HG02798 (cell line): Measurements from ENCODE around the gene C3orf70.

ENCODE experiments used
- ATAC-seq: cut with Tn5 transposase; IDR thresholded peaks from one replicate; pipeline ENCODE4 v1.9.1; 2021; ENCODE audit warnings: mild to moderate bottlenecking; ENCODE audit not compliant: unreplicated experiment, poor library complexity

The C3orf70 gene

DNA sequence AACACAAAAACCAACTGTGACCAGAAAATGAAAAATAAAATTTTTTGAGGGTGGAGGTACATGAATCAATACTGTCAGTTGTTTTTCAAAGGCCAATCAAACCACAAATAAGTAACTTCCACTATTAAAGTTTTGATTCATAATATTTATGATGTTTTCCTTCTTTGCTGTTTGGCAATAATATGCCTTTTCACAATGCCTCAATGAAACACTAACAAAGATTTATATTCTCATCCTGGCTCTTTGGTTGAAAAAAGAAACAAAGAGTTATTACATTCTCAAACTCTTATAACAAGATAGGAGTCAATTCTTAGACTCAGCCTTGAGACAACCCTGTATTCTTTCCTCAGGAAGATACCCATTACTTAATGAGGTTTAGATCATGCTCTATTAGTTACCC is 63.1 kb downstream of the C3orf70 start:
- ATAC-seq = no peak

- no peak for ATAC-seq
Measured at GRCh38 chr3:185089343-185089742, 63.5 kb downstream of the C3orf70 start.

DNA sequence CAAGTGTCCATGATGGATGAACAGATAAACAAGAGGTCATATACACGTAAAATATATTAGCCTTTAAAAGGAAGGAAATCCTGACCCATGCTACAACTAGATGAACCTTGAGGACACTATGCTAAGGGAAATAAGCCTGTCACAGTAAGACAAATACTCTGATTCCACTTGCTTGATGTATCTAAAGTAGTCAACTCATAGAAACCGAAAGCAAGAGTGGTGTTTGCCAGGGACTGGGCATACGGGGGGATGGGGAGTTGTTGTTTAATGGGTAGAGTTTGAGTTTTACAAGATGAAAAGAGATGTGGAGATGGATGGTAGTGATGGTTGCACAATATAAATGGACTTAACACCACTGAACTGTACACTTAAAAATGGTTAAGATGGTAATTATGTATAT is 65.4 kb downstream of the C3orf70 start:
- ATAC-seq = no peak

GRCh38 chr3:185084901-185085300 is 68.0 kb downstream of the C3orf70 start:
- ATAC-seq = no peak

GRCh38 chr3:185084402-185084801 is 68.5 kb downstream of the C3orf70 start:
- ATAC-seq = no peak

DNA sequence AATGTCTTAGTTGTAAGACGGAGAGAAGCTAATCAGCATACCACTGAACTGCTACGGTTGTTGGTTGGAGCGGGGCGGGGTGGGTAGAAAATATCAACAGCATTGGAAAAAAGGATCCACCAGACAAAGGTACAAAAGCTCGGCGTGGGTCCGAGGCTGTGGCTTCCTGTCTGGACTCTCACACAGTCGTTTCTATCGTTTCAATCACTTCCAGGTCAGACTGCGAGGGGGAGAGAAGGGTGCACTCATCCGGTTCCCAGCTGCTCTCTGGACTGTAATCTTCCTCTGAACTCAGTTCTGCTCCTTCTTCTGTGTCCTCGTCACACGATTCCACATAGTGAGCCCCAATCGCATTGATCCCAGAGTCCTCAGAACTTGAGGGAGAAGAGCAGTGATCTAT is 70.0 kb downstream of the C3orf70 start:
- no peak for ATAC-seq

DNA sequence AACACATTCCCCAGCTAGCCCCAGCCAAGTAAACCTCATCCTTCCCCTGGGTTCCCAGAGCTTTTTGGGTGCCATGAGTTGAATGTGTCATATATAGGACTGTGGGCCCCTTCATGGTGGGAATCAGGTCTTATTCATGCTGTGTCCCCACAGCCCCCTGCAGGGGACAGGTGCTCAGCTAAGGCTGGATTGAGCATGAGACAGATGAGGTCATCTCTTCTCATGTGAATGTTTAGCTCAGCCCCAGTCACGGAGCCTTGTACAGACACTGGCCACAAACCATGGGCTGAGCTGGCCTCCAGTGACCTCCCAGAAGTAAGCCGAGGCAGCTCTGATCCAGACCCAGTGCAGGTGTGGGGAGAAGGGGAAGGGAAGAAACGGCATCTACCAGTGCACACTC is 70.7 kb downstream of the C3orf70 start:
- no peak for ATAC-seq

DNA sequence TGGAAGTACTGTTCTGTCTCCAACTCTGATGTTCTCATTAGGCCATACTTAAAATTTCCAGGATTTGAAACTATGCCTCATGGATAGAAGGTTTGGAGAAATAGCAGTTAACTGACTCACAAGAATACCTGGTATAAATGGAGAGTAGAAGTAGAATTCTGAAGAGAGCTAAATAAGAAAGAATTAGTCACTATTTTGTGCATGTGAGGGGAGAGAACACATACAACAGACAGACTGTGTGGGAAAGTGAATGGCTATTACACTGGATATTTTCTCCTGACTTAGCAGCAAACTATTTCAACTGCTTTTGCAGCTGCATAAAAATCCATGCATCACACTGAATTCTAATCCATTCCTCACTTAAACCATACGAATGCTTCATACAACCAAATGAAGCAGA is 71.3 kb downstream of the C3orf70 start:
- ATAC-seq = no peak

DNA sequence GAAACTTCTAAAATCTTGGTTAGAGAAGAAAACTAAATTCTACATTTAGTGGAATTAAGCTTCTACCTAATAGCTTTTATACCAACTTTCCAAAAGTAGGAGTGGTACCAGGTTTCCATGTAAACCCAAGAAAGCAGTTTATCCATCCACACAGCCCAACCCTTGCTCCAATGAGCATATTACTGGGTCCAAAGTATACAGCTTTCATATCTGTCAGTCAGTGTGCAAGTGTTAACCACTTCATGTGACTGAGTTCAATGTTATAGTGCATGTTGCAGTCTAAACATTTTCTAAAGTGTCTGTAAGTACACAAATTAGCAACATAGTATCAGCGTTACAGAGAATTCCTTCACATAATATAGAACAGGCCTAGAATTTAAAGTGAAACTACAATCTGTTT is 73.2 kb downstream of the C3orf70 start:
- no peak for ATAC-seq

DNA sequence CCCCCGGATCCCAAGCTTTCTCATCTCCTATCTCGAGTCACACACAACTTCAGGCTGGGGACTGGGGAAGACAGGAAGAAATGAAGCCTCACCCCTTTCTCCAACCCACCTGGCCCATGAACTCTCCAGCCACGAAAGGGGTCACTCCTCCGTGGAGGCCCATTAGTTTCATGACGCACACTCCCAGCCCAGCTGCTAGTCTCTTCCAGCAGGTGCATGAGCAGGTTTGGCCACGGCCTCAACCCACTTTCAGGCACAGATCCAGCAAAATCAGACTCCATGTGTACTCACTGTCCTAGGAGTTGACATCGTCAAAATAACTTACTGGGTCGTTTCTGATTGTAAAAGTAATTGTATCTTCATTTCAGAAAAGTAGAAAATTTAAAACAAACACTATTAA is 76.6 kb downstream of the C3orf70 start:
- no peak for ATAC-seq

- no peak for ATAC-seq
Measured at GRCh38 chr3:185075547-185075946, 77.3 kb downstream of the C3orf70 start.

DNA sequence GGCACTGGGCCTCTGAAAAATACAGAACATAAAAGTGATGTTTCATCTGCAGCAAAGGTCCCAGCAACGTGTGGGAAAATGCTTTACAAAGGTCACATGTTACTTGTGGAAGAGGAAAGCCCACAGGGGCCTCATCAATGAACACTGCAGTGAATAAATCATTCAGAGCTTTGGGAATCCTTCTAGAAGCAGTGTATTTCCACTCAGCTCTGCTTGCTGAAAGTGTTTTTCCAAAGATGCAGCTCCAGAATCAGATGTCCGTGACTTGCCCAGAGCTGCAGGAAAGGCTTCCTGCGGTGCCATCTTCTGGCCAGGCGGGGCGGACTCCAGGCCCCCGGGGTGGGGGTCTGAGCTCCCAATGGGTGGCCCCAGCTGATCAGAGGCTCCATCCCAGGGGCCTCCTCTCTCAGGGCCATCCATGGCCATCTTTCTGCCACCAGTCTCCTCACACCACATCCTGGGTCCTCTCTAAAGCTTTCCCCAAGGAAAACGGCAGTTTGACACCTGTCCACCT is 81.5 kb downstream of the C3orf70 start:
- no peak for ATAC-seq

DNA sequence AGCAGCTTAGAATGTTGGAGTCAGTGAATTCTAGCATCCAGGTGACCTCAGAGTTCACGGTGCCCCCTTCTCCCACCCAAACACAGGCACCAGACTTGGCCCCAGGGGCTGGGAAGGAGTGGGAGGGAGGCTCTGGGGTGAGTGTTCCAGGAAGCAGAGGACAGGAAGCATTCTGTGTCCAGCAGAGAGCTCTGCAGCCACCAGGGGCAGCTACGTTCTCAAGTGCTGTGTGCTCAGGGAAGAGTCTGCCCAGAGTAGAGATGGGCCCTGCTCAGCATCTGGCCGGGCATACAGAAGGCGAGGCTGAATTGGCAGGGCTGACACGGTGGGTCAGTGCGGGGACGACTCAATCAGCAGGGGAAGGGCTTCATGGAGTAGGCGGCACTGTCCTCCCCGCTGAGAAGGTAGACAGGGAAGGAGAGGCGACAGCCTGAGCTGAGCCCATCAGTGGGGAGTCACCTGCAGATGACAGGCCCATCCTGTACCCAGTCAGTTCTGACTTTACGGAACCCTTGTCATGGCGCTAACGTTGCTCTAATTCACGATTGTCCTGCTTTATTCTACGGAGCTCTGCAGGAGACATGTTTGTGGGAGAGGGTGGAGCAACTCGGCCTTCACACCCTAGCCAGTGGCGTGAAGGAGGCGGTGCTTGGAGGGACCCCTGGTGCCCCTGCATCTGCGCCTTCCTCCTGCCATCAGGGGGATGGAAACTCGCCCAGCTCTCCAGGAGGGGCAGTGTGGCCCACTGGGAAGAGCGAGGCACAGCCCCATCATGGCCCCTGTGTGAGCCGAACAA is 82.2 kb downstream of the C3orf70 start:
- ATAC-seq = no peak

DNA sequence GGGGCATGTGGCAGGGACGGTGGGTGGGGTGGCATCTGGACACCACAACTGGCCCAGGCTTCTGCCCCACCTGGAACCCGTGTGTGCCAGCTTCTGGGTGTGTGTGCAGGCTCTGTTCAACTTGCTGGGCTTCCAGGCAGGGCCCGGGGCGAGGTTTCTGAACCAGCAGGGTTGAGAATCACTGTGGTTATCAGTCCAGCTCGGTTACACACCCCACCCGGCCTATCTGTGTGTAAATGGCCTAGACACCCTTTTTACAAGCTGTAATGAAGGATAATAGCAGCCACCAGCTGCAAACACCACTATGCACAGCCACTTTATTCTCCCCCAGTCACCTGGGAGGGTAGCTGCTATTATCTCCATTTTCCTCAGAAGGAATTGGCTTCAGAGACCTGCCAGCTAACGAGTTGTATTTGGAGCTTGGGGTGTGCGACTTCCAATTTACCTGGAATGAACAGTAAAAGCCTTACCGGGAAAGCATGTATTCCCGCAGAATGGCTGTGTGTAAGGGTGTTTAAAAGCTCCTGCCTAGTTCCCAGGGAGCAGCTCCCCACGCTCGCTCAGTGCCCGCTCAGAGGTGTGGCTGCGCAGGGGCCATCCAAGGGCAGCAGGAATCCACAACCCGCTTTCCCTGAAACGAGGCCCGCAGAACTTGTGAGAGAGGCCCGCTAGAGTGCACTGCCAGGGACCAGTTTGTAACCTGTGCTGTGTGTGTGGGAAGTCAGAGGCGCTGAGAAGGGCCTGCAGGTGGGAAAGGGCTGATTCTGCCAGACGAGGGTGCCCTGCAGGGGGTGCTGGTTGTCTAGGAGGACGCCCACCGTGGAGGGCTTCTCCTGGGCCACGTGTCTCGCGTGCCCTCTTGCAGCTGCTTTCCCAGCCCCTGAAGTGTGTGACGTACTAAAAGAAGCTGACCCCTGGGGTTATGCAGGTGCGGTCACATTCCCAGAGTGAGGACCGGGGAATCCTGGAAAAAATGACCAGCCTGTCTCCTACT is 83.5 kb downstream of the C3orf70 start:
- ATAC-seq = no peak

DNA sequence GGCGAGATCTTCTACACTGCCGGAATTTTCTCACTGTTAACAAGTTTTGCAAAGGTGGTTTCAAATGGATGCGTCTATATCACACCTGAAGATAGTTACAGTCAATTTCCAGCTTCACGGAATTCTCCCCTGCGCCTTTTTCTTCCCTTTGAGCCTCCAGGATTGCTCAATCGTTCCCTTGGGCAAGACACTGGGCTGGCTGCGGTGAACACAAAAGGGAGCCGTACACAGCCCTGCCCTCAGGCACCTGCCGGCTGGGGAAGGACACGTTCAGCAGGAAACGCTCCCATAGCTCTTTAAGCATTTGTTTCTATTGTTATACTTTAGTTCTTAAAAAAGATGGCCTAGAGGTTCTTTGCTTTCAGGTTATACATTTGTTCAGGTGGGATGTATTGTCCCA is 85.7 kb downstream of the C3orf70 start:
- no peak for ATAC-seq

DNA sequence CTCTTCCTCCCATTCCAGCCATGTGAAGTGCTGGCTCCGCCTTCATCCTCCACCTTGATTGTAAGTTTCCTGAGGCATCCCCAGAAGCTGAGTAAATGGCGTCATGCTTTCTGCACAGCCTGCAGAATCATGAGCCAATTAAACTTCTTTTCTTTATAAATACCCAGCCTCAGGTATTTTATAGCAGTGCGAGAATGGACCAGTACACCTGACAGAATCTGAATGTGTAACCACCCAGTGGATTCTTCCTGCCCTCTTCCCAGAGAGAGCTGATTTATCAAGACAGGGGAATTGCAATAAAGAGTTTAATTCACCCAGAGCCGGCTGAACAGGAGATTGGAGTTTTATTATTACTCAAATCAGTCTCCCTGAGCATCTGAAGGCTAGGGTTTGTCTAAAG is 86.6 kb downstream of the C3orf70 start:
- ATAC-seq = no peak

- ATAC-seq = no peak
Measured at GRCh38 chr3:185065059-185065458, 87.8 kb downstream of the C3orf70 start.

DNA sequence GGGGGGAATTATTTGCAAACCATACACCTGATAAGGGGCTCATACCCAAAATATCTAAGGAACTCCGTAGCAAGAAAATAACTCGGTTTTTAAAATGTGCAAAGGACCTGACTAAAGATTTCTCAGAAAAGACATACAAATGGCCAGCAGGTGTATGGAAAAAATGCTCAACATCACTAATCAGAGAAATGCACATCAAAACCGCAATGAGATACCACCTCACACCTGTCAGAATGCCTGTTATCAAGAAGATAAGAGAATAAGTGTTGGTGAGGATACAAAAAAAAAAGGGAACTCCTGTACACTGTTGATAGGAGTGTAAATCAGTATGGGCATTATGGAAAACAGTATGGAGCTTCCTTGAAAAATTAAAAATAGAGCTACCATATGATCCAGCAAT is 89.4 kb downstream of the C3orf70 start:
- no peak for ATAC-seq

DNA sequence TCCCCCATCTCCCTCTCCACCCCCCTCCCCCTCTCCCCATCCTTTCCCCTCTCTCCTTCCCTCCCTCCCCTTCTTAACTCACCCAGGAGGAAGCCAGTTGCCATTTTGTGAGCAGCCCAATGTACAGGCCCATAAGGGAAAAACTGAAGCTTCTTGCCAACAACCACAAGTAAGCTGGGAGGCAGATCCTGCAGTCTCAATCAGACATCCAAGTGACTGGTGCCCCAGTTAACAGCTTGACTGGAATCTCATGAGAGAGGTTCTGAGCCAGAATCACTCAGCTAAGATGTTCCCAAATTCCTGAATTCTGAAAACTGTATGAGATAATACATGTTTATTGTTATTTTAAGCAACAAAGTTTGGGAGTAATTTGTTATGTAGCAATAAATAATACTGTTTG is 90.7 kb downstream of the C3orf70 start:
- ATAC-seq = no peak

DNA sequence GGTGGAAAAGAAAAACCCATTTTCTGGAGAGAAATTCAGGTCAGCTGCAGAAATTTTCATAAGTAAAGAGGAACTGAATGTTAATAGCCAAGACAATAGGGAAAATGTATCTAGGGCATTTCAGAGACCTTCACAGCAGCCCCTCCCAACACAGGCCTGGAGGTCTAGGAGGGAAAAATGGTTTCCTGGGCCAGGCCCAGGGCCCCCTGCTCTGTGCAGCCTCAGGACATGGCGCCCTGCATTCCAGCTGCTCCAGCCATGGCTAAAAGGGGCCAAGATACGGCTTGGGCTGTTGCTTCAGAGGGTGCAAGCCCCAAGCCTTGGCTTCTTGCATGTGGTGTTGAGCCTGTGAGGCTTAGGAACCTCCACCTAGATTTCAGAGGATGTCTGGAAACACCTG is 92.2 kb downstream of the C3orf70 start:
- ATAC-seq = no peak

- ATAC-seq = no peak
Measured at GRCh38 chr3:185059766-185060165, 93.1 kb downstream of the C3orf70 start.
